ENCODE data around the gene FRMD4A. TPM values are rescaled to one million over a fixed set of nuclear protein-coding genes. Genes with fewer than 3 reads are reported as not detected.

The FRMD4A gene
- total and polyA plus RNA-seq, 2 of the 4 experiments (the other 2 are of a cell fraction) = 30.3 to 68.8 TPM

DNA sequence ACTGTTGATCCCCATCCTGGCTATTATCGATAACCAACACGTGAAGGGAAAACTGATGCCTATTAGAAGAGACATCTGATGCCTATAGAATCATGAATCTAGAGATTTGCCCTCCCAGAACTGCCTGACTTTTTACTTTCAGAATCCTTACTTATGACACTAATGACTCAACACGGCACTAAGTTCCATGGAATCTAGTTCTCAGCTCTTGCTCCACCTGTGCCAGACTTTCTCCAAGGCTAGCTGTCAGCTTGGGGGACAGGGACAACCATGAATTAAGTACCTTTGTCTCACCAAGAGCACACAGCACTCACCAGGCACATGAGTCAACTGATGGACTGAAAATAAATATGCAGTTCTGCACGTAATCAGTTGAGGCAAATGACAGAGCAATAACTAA is 184.2 kb downstream of the FRMD4A start:
- H4K20me1 ChIP-seq (ENCODE audit: insufficient read depth, low read length) = no peaks in the 10 kb centered on the region
- H3K14ac ChIP-seq (replicated peaks; ENCODE audit: low read depth, low read length) = peak overlapping the region; percentile 58
- peaks cover 8% of the 10 kb centered on the region for H3K9me1 ChIP-seq (ENCODE audit: insufficient read depth, low read length)
- BruUV-seq (replicated peaks) = no TSS peak
- in situ Hi-C loops (cut with MboI; ENCODE audit: low sequenced_read_pairs) (no loop called here), dilution Hi-C loops (cut with HindIII; ENCODE audit: low sequenced_read_pairs, unreplicated experiment) (no loop called here), intact Hi-C loops (cut with micrococcal nuclease) (no loop called here)
- peak overlapping the region; percentile 78 for H3K56ac ChIP-seq (ENCODE audit: extremely low read depth, insufficient read depth, low read length)
- H2AFZ ChIP-seq (replicated peaks; ENCODE audit: low read length, poor library complexity) = peak overlapping the region; percentile 3
- TF ChIP-seq CEBPB (IDR thresholded peaks at IDR 0.05; ENCODE audit: low read depth, low read length) (peak; percentile 49; the same call in 1 of the 2 replicates), BHLHE40 (IDR thresholded peaks at IDR 0.05; ENCODE audit: low read depth, low read length) (peak; percentile 14; the same call in 1 of the 2 replicates), MAFK (IDR thresholded peaks at IDR 0.05; ENCODE audit: low read depth, low read length) (no peak)
- 58% methylated on average over 2 of the region's 4 CpGs; no CpG with 5 or more reads in 1 of the 2 experiments for WGBS, 2 experiments (ENCODE audit: extremely low coverage in 2 of 2, insufficient read length in 1 of 2)
- ChIA-PET CTCF (no interaction called here), POLR2A (ENCODE audit: unreplicated experiment) (no interaction called here)
- peak overlapping the region; percentile 82 for H3K4me2 ChIP-seq (ENCODE audit: low read depth, low read length)
- H3K27me3 ChIP-seq (ENCODE audit: control insufficient read depth, insufficient read depth, low read length) = no peaks in the 10 kb centered on the region
- H2BK5ac ChIP-seq (ENCODE audit: low read depth, low read length, poor library complexity, severe bottlenecking) = peak overlapping the region; percentile 100
- H3K79me1 ChIP-seq (ENCODE audit: low read depth in 1 of 2, low read length in 2 of 2) = no peaks in the 10 kb centered on the region
- peaks cover 19% of the 10 kb centered on the region for H3K4me1 ChIP-seq (ENCODE audit: control insufficient read depth, insufficient read depth, low read length)
- H2BK120ac ChIP-seq (ENCODE audit: low read depth, low read length) = peak overlapping the region; percentile 89
- ATAC-seq (ENCODE audit: low read depth) (peak; percentile 72), DNase-seq (peak; percentile 77)
- H3K23ac ChIP-seq (ENCODE audit: low read depth, low read length) = peak overlapping the region; percentile 78; the same call in 1 of the 2 replicates
- H4K8ac ChIP-seq (ENCODE audit: low read depth in 2 of 2, low read length in 2 of 2) = peak overlapping the region; percentile 7 to 91
- no peaks in the 10 kb centered on the region for H3K9me3 ChIP-seq (ENCODE audit: control insufficient read depth, insufficient read depth, low read length)
- H3K27ac ChIP-seq (ENCODE audit: insufficient read depth, low read length) = peak overlapping the region; percentile 55
- peak overlapping the region; percentile 37 for H4K91ac ChIP-seq (ENCODE audit: insufficient read depth, low read depth, low read length)
- H4K5ac ChIP-seq (ENCODE audit: low read depth, low read length) = peak overlapping the region; percentile 85
- H2BK15ac ChIP-seq (ENCODE audit: low read depth, low read length) = peak overlapping the region; percentile 55; the same call in 2 of the 3 replicates
- peak overlapping the region; percentile 25; the same call in 1 of the 2 replicates for H3K9ac ChIP-seq (ENCODE audit: low read depth, low read length)
- H3K36me3 ChIP-seq (ENCODE audit: control insufficient read depth, insufficient read depth, low read length) = no peaks in the 10 kb centered on the region
- H2BK20ac ChIP-seq (ENCODE audit: low read depth, low read length) = peak overlapping the region; percentile 62
- H3K4me3 ChIP-seq (ENCODE audit: insufficient read depth, low read depth, low read length) = peak overlapping the region; percentile 13; the same call in 1 of the 2 replicates
- H3K4ac ChIP-seq (ENCODE audit: low read depth, low read length) = peak overlapping the region; percentile 51
- H3K18ac ChIP-seq (ENCODE audit: low read depth, low read length) = peak overlapping the region; percentile 95
- peak overlapping the region; percentile 11; the same call in 1 of the 2 replicates for H2AK5ac ChIP-seq (ENCODE audit: low read depth, low read length)
- H2AK9ac ChIP-seq (replicated peaks; ENCODE audit: low read depth, low read length, poor library complexity) = no peak overlapping the region

Data from IMR-90 (cell line).